HL-60 (cell line): Measurements from ENCODE around the gene RASAL2.

Source experiments
- DNase-seq, 2 experiments: peaks; one replicate each; pipeline ENCODE4 v3.0.0-alpha.2; 2010 to 2020; ENCODE audit warnings: low read depth in 1 of 2, low spot score in 1 of 2
- H3K27ac ChIP-seq: fragments of 250-450 bp; sonication (Bioruptor Pico); replicated peaks from 2 replicates; pipeline ENCODE4 v1.5.1; 2020; ENCODE audit warnings: mild to moderate bottlenecking, moderate library complexity
- H3K27me3 ChIP-seq: fragments of 250-450 bp; sonication (Bioruptor Pico); 2 replicates; pipeline ENCODE4 v1.5.1; 2021; ENCODE audit warnings: mild to moderate bottlenecking, moderate library complexity; ENCODE audit not compliant: insufficient read depth, poor library complexity, severe bottlenecking
- H3K4me3 ChIP-seq: replicated peaks from 2 replicates; pipeline ENCODE4 v1.5.1; 2011; ENCODE audit warnings: mild to moderate bottlenecking, control low read depth, low read length; ENCODE audit not compliant: insufficient read depth
- CTCF ChIP-seq: IDR thresholded peaks from one replicate; pipeline ENCODE4 v1.5.1; 2011; ENCODE audit warnings: low read length, control low read depth, inconsistent platforms; ENCODE audit not compliant: insufficient read depth
- GABPA ChIP-seq: IDR thresholded peaks from 2 replicates; pipeline ENCODE4 v1.6.1; 2012; ENCODE audit warnings: low read depth
- POLR2AphosphoS5 ChIP-seq: IDR thresholded peaks from 2 replicates; pipeline ENCODE4 v1.6.1; 2012; ENCODE audit warnings: low read depth
- REST ChIP-seq: IDR thresholded peaks from 2 replicates; pipeline ENCODE4 v1.6.1; 2012; ENCODE audit warnings: low read depth; ENCODE audit not compliant: insufficient replicate concordance
- SPI1 ChIP-seq: IDR thresholded peaks from 2 replicates; pipeline ENCODE4 v1.6.1; 2012; ENCODE audit warnings: low read depth, mild to moderate bottlenecking, borderline replicate concordance
- long read RNA-seq: library from polyadenylated mRNA; unstranded; transcript quantifications from one replicate; pipeline ENCODE4 v2.0.0, GENCODE V29; 2020

The RASAL2 gene
- long read RNA-seq, partial matches to known transcripts, result 3 of 3 reads
- long read RNA-seq, other reads (novel, unspliced or antisense), result 0 of 3 reads

DNA sequence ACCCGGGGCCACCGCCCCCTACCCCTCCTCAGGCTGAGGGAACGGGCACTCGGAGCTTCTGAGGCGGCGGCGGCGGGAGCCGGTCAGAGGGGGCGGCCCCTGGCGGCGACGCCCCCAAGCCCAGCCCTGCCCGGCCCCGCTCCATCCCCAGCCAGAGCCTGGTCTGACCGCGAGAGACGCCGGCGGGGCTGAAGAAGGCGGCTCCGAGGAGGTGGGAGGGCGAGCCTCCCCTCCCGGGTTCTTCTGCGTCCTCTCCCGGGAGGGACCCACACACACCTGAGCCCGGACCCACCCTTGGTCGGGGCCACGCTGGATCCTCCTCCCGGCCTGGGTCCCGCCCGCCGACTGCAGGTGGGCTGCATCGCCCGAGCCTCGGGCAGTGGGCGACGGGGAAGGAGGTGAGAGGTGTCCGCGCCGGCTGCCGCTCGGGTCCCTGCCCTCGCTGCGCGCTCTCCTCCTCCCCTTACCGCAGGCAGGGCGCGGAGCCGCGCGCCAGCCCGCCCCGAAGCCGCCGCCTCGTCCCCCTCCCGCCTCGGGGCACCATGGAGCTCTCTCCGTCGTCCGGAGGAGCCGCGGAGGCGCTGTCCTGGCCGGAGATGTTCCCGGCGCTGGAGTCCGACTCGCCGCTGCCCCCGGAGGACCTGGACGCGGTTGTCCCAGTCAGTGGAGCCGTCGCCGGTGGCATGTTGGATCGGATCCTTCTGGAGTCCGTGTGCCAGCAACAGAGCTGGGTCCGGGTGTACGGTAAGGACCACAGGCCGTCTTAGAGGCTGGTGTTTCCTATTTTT lies at the start of gene RASAL2:
Gene RASAL2, plus strand, starts transcription at position 154 of the 788 bp plus-strand sequence. Its CDS starts 389 bp downstream, at position 543.
- Histone ChIP-seq H3K27me3 (no peaks in the 10 kb centered on the region), H3K27ac (peak within 1 kb of the TSS; percentile 65), H3K4me3 (peak within 1 kb of the TSS; percentile 99)
- peak in 1 of 2 experiments; percentile 45 for DNase-seq
- TF ChIP-seq REST (no peak), CTCF (no peak), SPI1 (no peak), POLR2AphosphoS5 (no peak), GABPA (no peak)

DNA sequence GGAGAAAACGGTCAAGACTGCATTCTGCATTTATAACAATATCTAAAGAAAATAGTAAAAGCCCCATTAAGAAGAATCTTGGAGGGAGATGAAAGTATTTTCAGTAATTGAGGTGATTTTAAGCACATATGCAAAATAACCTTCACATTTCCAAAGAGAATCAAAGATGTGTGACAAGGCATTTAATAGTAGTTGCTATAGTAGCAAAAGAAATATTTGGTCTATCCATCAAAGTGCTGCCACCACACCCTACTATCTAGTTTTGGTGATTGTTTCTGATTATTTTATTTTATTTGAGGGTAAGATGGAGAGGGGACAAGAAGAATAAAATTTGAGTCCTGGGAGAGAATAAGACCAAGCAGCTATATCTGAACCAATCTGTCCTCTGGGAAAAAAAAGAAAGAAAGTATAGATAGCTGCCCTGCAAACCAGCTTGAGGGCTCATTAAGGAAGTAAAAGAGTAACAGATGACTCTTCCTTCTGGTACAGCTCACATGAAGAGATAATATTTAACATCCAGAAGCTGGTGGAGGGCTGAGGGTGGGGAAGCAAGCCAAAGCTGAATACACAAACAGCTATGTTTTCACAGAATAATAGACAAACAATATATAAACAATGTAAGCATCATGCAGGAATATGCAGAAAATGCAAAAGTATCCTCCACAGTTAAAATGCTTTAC lies 47.2 kb upstream of the RASAL2 start:
- H3K27me3 ChIP-seq, result no peaks in the 10 kb centered on the region
- TF ChIP-seq CTCF (no peak), GABPA (no peak), POLR2AphosphoS5 (no peak), SPI1 (no peak), REST (no peak)
- DNase-seq, result no peak
- no peak overlapping the region for H3K27ac ChIP-seq
- H3K4me3 ChIP-seq, result no peak overlapping the region

DNA sequence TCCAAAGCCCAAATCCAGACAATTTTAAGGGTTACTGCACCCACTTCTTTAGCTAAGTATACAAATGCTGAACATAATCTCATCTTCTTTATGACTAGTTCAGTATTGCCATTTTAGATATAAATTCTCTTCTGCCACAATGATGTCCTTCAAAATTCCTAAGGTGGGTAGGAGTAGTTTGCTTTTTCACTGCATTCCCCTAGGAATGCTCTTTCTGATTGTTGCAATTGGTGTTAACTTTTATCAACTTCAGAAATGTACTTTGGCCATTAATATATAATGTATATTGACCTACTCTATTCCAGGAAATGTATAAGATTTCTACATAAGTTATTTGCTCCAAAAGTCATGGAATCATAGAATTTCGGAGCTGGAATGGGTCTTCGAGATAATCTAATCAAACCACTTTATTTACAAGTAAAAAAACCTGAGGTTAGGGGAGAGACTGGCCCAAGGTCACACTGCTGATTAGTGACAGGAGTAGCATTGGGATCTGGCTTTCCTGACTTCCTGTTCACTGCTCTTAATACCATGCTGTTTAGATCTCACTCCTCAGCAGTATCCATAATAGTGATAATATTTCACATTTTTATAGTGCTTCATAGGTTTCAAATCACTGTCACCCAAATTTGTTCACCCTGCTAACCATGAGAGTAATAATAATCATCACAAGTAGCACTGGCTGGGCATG lies 46.4 kb upstream of the RASAL2 start:
- H3K27me3 ChIP-seq, result no peaks in the 10 kb centered on the region
- no peak for DNase-seq
- no peak overlapping the region for H3K4me3 ChIP-seq
- no peak for TF ChIP-seq CTCF
- TF ChIP-seq GABPA, result no peak
- no peak for TF ChIP-seq REST
- TF ChIP-seq SPI1, result no peak
- no peak overlapping the region for H3K27ac ChIP-seq
